ENCODE measurements around the gene RBMS2. TPM values are rescaled to one million over a fixed set of nuclear protein-coding genes. Genes with fewer than 3 reads are reported as not detected.
A peak's percentile ranks its signal among the peaks of the same experiment; 100 is the strongest.

RBMS2 gene
- total and polyA plus RNA-seq, 9 of the 15 experiments (the other 6 are each of a cell fraction or from before 2014, with no cell fraction given), result 0.08 to 10.5 (median 0.31) TPM

DNA sequence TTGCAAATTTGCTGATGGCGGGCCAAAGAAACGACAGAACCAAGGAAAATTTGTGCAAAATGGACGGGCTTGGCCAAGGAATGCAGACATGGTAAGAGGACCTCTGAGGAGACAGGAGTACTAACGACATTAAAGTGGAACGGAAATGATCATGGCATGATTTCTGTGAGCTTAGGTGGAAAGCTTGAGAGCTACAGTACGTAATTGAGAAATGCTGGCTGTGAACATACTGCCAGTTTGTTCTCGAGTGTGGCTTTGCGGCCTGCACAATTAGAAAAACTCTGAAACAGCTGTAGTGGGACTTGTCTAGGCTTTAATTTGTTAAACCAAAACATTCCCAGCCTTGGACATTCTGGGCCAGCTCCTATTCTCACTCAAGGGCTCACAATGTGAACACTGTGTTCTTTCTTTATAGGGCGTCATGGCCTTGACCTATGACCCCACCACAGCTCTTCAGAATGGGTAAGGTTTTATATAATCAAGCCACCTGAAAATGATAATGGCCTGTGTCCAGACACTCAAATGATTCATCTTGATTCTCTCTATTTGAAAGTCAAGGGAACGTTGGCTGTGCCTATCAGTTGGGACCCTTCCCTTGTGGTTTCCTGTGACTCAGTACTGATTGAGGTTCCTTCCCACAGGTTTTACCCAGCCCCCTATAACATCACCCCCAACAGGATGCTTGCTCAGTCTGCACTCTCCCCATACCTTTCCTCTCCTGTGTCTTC, 60.0 kb downstream of the RBMS2 start (continued):
- TF ChIP-seq, protein P1, sequence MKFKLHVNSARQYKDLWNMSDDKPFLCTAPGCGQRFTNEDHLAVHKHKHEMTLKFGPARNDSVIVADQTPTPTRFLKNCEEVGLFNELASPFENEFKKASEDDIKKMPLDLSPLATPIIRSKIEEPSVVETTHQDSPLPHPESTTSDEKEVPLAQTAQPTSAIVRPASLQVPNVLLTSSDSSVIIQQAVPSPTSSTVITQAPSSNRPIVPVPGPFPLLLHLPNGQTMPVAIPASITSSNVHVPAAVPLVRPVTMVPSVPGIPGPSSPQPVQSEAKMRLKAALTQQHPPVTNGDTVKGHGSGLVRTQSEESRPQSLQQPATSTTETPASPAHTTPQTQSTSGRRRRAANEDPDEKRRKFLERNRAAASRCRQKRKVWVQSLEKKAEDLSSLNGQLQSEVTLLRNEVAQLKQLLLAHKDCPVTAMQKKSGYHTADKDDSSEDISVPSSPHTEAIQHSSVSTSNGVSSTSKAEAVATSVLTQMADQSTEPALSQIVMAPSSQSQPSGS (CRISPR knock-in tag; IDR thresholded peaks at IDR 0.05), result no peak
- TF ChIP-seq ZNF124 (CRISPR knock-in tag; IDR thresholded peaks at IDR 0.05), result no peak
- no peak for TF ChIP-seq E2F3 (CRISPR knock-in tag; IDR thresholded peaks at IDR 0.05)
- no peak for TF ChIP-seq SIN3B (IDR thresholded peaks at IDR 0.05; ENCODE audit: low read depth)
- TF ChIP-seq CBFA2T2 (conservative IDR thresholded peaks at IDR 0.05), result peak; percentile 69
- peak; percentile 60 for TF ChIP-seq TEAD4 (IDR thresholded peaks at IDR 0.05; ENCODE audit: low read length)
- TF ChIP-seq TEAD4 (CRISPR knock-in tag; IDR thresholded peaks at IDR 0.05; ENCODE audit: borderline replicate concordance), result no peak
- no peak for TF ChIP-seq SMARCB1 (IDR thresholded peaks at IDR 0.05; ENCODE audit: insufficient read length, low read depth)
- no peak for TF ChIP-seq ZSCAN29 (IDR thresholded peaks at IDR 0.05)
- TF ChIP-seq, protein P2, sequence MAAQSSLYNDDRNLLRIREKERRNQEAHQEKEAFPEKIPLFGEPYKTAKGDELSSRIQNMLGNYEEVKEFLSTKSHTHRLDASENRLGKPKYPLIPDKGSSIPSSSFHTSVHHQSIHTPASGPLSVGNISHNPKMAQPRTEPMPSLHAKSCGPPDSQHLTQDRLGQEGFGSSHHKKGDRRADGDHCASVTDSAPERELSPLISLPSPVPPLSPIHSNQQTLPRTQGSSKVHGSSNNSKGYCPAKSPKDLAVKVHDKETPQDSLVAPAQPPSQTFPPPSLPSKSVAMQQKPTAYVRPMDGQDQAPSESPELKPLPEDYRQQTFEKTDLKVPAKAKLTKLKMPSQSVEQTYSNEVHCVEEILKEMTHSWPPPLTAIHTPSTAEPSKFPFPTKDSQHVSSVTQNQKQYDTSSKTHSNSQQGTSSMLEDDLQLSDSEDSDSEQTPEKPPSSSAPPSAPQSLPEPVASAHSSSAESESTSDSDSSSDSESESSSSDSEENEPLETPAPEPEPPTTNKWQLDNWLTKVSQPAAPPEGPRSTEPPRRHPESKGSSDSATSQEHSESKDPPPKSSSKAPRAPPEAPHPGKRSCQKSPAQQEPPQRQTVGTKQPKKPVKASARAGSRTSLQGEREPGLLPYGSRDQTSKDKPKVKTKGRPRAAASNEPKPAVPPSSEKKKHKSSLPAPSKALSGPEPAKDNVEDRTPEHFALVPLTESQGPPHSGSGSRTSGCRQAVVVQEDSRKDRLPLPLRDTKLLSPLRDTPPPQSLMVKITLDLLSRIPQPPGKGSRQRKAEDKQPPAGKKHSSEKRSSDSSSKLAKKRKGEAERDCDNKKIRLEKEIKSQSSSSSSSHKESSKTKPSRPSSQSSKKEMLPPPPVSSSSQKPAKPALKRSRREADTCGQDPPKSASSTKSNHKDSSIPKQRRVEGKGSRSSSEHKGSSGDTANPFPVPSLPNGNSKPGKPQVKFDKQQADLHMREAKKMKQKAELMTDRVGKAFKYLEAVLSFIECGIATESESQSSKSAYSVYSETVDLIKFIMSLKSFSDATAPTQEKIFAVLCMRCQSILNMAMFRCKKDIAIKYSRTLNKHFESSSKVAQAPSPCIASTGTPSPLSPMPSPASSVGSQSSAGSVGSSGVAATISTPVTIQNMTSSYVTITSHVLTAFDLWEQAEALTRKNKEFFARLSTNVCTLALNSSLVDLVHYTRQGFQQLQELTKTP (IDR thresholded peaks at IDR 0.05; ENCODE audit: low read depth in 1 of 2, partially characterized antibody in 2 of 2), result no peak
- no peak for TF ChIP-seq PCBP1 (IDR thresholded peaks at IDR 0.05; ENCODE audit: low read depth, low read length, poor library complexity, severe bottlenecking)
- TF ChIP-seq, protein P3, sequence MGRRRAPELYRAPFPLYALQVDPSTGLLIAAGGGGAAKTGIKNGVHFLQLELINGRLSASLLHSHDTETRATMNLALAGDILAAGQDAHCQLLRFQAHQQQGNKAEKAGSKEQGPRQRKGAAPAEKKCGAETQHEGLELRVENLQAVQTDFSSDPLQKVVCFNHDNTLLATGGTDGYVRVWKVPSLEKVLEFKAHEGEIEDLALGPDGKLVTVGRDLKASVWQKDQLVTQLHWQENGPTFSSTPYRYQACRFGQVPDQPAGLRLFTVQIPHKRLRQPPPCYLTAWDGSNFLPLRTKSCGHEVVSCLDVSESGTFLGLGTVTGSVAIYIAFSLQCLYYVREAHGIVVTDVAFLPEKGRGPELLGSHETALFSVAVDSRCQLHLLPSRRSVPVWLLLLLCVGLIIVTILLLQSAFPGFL (CRISPR knock-in tag; IDR thresholded peaks at IDR 0.05), result no peak
- no peak for TF ChIP-seq ZNF717 (CRISPR knock-in tag; IDR thresholded peaks at IDR 0.05)
- TF ChIP-seq RCOR1 (IDR thresholded peaks at IDR 0.05; ENCODE audit: borderline replicate concordance in 1 of 2, low read depth in 2 of 2, low read length in 2 of 2), result peak in 1 of 2 experiments; percentile 57; a peak in 2 of 4 replicates
- no peak for TF ChIP-seq HLTF (IDR thresholded peaks at IDR 0.05)
- TF ChIP-seq POLR2H (tag; IDR thresholded peaks at IDR 0.05; ENCODE audit: low read depth), result no peak

Data from K562 (cell line).